GM12875 (cell line): ENCODE data around the gene ST3GAL3.

ENCODE experiments used
- H3K4me3 ChIP-seq: one replicate; pipeline ENCODE4 v1.5.1; 2011; ENCODE audit warnings: low read depth, low read length, control low read depth
- CTCF ChIP-seq: IDR thresholded peaks from 2 replicates; pipeline ENCODE4 v1.5.1; 2011; ENCODE audit warnings: low read depth, mild to moderate bottlenecking, control low read depth, inconsistent platforms, low read length, moderate library complexity, borderline replicate concordance; ENCODE audit not compliant: insufficient read depth

ST3GAL3 gene

GRCh38 chr1:43898981-43899380 lies 191.6 kb downstream of the ST3GAL3 start:
- H3K4me3 ChIP-seq: no peak overlapping the region

DNA sequence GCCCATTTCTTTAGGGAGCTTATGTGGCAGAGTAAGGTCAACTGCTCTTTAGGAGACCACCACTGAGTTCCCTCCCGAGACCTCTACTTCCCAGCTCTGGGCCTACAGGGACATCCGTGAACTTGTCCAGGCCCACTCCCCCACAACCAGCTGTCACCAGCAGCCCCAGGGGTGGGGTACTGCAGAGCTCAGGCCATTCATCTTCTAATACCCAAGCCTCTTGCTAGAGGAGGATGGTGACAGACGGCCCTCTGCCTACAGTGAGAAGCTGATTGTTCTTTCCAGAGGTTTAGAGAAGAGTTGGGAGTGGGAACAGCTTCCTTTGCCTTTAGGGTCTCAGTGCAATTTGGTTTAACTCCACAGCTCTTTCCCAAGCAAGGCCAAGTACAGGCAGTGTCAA lies 193.1 kb downstream of the ST3GAL3 start:
- TF ChIP-seq CTCF: no peak
- no peak overlapping the region for H3K4me3 ChIP-seq

More at GRCh38 chr1:43898981-43899380, 191.6 kb downstream of the ST3GAL3 start:
- TF ChIP-seq CTCF: no peak

GRCh38 chr1:43901196-43901961 lies 194.0 kb downstream of the ST3GAL3 start:
- H3K4me3 ChIP-seq: no peak overlapping the region
- TF ChIP-seq CTCF: no peak

DNA sequence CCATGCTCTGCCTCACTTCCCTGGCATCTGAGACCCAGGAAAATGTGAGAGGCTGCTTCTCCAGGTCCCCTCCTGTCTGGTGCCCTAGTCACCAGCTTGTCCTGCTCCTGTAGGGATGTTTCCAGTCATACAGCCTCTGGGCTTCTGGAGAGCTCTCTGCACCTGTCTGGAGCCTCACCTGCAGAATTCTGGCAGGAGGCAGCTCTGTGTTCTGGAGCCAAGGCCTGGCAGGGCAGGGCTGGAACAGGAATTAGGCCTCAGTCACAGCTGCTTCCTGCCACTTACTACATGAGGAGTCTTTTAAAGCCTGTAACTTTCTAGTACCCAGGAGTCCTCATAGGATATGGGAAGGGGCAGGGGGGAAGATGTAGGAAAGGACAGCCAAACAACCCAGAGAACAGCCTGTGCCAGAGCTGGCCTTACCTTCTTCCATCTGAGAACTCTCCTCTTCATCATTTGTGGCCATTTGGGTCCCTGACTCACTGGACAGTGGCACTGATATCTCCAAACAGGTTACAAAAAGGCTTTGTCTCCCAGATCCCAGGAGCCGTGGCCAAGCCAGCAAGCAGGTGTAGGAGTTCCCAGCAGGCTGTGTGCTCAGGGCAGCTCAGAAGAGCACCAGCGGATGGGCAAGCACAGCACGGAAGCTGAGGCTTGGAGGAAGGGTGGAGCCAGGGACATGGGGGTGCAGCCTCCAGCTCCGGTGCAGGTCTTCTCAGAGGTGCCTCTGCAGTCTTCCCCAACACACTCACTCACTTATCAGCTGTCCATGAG lies 194.9 kb downstream of the ST3GAL3 start:
- H3K4me3 ChIP-seq: no peak overlapping the region
- no peak for TF ChIP-seq CTCF

DNA sequence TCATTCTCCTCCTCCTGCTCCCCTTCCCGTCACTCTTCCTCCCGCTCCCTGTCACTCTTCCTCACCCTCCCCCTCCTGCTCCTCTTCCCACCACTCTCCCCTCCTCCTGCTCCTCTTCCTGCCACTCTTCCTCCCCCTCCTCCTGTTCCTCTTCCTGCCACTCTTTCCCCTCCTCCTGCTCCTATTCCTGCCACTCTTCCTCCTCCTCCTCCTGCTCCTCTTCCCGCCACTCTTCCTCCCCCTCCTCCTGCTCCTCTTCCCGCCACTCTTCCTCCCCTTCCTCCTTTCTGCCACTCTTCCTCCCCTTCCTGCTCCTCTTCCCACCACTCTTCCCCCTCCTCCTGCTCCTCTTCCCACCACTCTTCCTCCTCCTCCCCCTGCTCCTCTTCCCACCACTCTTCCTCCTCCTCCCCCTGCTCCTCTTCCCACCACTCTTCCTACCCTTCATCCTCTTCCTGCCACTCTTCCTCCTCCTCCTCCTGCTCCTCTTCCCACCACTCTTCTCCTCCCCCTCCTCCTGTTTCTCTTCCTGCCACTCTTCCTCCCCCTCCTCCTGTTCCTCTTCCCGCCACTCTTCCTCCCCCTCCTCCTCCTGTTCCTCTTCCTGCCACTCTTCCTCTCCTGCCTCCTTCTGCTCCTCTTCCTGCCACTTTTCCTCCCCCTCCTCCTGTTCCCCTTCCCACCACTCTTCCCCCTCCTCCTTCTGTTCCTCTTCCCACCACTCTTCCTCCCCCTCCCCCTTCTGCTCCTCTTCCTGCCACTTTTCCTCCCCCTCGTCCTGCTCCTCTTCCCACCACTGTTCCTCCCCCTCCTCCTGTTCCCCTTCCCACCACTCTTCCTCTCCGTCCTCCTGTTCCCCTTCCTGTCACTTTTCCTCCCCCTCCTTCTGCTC lies 197.6 kb downstream of the ST3GAL3 start:
- H3K4me3 ChIP-seq: no peak overlapping the region

GRCh38 chr1:43908226-43908625 lies 200.9 kb downstream of the ST3GAL3 start:
- no peak overlapping the region for H3K4me3 ChIP-seq
- TF ChIP-seq CTCF: no peak

More for the DNA sequence above, 197.6 kb downstream of the ST3GAL3 start:
- no peak for TF ChIP-seq CTCF
